HPDE6-E6E7 (cell line): ENCODE measurements around the gene FYN.
A peak's percentile ranks its signal among the peaks of the same experiment; 100 is the strongest.

Source experiments
- DNase-seq: peaks from one replicate; pipeline ENCODE4 v3.0.0; 2011; ENCODE audit warnings: missing footprints; ENCODE audit errors: extremely low spot score

Gene FYN

DNA sequence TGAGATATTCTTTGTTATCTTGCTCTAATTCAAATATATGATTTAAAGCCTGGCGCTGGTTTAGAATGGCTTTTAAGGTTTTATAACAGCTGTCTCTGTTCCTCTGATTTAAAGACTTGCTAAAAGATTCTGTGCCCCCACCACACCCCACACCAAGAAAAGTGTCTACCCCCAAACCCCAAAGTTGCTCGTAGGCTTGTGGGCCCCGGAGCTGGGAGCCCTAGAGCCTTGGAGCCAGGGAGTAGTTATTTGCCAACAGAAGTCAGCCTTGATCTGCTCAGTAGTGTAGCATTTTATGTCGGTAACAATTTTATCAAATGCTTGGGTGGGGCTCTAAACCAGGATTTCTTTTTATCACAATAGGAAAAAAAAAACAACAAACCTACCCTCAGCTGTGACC is 162.3 kb downstream of the FYN start:
- DNase-seq = no peak

DNA sequence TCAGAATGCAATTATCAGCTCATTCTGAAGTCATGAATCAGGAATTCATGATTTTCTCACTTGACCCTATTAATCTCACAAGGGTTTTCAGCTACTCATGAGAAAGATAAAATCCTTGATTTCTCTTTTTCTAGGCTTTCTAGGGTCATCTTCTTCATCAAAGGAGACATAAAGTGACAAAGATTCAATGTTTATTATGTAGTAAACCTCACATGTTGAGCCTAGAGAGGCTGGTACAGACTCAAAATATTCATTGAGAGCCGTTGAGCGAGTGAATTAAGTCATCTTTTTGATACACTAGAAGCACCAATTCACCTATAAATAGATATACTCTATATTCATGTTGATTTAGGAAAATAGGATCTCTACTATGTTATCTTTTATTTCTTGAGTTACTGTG is 162.8 kb downstream of the FYN start:
- no peak for DNase-seq

DNA sequence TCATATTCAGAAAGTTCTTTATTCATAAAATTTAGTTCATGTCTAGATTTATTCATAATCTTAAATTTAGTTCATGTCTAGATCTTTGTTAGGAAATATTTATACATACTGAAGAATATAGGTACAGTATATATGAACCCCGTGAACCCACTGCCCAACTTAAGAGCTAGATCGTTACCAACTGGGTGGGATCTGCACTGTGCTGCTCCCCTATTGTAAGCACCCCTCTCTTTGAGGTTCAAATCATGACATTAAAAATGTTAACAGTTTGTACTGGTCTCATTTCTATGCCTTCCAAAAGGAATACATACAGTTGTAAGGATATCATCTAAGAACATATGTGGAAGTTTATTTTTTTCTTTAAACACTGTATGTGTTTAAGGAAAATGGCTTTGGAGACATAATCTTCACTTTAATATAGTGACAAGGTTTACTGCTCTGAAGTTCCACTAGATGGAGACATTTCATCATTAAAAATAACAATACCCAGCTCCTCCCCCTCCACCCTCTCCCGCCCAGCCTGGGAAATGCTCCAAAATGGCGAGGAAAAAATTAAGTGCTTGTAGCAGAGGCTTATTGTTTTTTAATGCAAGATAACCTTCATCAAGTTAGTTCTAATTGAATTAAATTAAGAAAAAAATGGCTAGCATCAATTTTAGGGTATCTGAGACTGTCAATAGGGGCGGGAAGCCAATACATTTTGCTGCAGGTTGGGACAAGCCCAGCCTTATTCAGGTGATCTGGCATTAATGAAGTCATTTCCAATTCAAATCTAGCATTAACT is 163.4 kb downstream of the FYN start:
- DNase-seq = peak; percentile 54

DNA sequence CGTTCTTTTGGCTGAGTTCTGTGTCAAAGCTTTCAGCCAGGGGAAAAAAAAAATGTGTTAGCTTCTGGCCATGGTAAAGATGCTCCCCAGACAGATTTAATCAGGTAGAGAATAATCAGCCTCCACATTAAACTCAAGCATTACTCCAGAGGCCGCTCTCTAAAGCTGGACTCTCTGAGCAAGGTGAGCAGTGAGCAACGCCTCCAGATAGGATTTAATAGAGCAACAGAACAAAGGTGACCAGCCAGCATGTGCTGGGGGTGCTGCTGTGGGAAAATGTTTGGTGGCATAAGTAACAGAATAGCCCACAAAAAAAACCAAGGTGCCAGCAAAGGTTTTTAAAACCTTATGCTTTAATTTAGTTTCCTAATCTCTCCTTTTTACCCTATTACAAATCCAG is 164.1 kb downstream of the FYN start:
- DNase-seq = no peak

DNA sequence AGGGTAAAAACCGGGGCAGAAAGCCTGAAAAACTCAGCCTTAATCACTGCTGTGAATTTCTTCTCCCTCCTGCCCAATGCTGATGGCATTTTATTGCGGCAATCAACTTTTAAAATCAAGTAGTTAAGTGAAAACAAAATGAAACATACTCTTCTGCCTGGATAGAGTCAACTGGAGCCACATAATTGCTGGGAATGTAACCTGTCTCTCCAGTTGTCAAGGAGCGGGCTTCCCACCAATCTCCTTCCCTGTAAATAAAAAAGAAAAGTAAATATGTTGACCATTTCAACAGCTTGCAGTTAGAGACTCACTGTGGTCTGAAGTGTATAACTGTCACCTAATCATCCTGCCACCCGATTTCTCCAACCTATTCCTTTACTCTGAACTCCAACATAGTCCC is 165.5 kb downstream of the FYN start:
- DNase-seq = no peak

DNA sequence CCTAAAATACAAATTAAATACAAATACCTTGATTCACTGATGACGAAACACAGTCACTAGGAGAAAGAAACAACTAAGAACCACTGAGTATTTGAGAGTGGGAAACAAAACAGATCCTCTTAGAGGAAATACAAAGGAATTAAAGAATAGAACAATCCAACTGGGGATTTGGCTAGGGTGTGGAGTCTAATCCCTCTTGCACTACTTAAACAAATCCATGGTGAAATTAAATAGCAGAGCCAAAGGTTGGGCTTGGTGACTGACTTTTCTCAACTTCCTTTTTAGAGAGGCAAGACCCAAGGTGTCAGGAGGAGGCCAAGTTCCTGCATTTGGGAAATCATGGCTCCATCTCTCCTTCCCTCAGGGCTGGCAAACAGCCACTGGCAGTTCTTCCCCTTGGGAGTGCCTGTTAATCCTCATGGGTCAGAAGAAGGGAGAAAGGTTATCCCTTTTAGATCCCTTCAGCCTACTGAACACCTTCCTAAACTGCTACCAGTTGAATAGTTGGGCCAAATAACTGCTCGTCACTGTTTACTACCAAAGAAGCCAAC is 166.3 kb downstream of the FYN start:
- no peak for DNase-seq

DNA sequence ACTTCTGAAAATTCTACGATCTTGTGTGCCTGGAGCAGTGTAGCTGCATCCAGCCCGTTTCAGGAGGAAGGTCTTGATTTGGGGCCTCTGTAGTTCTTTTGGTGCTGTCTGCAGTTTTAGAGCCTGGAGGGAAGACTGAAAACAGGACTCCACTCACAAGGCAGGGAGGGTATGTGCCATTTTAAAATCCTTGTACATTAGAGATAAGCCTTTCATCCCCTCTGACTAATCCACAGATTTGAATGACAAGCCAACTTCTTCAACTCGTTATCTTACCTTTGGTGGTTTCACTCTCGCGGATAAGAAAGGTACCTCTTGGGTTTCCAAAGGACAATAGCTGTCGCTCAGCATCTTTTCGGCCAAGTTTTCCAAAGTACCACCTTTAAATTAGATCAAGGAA is 169.5 kb downstream of the FYN start:
- DNase-seq = no peak

DNA sequence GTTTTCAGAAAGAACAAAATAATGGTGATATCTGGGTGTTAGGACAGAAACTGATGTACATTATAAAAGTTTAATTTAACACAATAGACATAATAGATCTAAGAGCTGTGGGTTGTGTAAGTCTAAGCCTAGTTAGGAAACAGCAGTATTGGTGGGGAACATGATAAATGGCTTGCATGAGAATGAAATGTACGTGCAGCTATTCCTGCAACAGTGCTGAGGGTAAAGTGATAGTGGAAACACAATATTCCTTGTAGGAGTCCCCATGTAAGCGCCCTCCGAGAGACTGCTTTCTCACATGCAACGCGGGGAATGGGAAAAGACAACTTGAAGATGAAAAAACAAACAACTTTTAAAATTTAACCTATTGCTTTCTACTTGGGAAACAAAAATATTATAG is 171.0 kb downstream of the FYN start:
- DNase-seq = no peak

DNA sequence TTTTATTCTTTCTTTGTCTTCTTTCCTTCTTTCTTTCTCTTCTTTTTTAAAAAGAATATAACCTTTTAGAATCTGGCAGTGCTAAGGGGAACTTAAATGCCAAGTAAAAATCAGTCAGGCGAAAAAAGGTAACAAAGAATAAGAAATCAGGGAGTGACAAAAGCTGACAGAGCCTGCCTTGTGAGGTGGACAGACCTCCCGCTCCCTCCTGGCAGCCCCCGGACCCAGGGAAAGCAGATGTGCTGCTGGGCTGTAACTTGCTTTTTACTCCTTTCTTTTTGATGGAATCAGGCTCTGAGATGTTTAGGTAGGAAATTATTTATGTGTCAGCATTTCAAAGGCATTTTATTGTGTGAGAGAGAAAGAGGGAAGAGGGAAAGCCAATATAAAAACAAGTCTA is 172.1 kb downstream of the FYN start:
- no peak for DNase-seq

DNA sequence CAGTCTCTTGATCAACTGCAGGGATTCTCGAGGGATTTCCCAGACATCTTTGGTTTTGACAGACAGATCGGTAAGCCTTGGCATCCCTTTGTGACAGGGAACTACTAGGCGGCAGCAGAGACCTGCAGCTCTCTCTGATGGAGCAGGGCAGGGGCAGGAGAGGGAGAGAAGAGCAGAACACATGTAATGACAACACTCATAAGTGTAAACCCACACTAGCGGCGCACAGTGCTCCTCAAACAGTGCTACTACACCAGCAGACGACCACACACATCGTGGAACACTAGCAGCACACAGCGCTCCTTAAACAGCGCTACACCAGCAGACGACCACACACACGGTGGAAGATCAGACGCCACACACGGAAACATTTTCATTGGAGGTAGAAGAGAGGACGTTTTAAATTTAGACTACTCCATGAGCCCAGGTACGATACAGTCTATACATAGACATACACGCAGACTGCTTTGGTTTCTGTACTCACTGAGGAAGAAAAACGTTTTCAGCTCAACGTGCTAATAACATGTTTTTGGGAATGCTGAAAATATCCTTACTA is 173.0 kb downstream of the FYN start:
- DNase-seq = no peak

DNA sequence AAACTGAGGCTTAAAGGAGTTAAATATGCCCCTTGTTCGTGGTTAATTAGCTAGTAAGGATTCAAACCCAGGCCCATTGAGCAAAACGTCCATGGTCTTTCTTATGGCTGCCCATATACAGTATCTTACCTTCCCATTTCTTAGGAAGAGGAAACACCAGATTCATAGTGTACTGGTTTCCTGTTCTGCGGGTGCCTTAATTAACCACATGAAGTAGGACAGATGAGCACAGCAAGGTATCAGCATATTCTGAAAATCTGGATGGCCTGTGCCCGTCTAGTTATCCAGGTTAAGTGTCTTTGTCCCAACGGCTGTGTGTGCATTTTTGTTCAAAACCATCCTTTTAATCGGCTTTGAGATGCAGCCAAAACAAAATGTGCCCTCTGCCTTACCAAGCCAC is 174.1 kb downstream of the FYN start:
- DNase-seq = no peak

DNA sequence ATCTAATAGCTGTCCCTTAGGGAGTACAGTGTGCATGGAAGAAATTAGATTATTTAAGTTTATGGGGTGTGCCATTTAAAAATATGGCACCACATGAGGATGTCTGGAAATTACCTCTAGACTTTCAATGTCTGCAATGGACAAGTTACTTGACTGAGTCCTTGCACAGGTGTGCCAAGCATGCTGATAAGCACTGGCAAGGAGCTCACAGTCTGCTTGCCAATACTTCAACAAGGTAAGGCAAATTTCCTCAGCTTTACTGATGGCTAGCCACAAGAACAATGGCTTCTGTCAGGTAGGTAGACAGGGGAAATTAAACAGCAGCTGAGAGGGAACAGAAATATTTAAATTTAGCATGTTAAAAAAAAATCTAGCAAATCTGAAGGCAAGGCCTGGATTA is 176.4 kb downstream of the FYN start:
- DNase-seq = no peak

DNA sequence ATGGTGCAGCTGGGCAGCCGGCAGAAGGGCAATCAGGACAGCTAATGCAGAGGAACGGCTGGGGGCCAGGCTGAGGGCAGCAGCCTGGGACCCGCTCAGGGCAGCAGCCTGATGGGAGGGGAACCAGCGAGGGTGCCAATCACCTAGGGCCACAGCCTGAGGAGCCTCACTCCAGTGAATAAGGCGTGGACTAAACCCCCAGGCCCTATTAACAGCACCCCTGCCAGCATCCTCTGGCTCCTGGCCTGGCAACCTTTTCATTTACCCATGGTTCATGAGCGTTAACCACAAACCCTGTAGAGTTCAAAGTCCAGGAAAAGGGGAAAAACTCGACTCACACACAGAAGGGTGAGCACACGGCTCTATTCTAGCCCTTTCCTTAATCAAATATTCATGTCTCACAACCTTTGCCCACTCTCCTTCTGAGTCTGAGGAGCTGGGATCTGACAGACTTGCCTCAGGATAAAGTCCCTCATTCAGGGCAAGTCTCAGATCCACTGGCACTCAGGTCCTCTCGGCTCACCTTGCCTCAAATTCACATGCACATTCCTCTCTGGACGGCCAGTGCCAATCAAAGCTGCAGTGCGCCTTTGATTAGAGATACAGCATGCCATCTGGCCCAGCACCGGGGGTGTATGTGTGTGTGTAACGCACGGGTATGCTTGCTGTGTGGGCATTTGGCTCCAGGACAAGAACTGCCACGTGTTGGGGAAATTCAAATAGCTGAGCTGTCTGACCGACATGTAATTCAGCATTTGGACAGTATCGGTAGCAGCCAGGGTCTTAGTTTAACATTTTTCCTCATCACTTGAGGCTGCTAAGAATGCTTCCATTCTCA is 180.7 kb downstream of the FYN start:
- DNase-seq = no peak

DNA sequence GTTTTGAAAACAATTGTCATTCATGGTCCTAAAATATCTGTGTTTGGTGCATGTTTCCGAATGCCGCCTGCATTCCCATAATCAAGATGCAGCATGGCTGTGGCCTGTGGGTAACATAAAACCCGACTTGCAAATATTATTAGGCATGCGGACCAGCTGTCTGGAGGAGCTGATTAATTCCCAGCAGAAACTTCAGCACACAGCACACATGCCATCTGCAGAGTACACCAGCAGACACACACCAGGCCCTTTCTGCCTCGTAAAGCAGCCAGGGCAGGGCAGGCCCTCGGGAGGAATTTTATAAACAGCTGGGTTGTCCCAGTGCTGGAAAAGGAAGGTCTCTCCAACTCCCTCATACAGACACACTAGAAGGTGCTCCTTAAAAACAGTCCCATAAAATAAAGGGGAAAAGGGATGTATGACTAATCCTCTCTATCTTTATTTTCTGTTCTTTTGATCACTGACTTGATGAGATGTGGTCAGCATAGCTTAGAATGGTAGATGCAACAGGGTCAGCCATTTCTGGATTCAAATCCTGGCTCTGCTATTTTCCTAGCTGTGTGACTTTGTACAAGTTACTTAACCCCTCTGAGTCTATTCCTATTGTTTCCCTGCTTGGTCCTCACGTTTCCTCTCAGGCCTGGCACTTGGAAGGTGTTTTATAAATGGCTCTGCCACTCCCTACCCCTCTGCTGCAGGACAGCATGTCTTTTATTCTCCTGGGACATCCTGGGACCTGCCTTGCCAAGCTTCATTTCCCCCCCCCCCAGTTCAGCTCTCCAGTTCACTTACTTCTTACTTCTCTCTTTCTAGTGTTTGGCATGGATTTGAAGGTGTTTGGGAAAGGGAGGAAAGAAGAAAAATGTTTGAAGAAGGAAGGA is 181.7 kb downstream of the FYN start:
- no peak for DNase-seq

DNA sequence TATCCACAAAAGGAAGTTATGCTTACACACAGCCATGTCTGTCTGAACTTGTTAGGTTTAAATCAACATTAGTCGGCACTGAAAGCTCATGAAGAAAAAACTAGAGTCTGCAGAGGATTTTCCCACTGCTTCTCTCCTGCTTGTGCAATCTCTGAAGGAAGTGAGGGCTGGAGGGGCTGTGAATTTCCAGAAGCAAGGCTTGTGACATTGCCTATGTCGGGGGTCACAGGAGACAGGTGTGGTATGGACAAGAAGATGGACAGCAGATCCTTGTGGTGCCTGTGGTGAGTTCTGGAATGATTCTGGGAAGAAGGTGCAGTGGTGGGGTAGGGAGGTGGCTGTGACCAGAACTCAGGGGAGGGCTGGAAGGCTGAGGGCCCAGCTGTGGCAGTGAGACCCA is 183.3 kb downstream of the FYN start:
- DNase-seq = no peak

DNA sequence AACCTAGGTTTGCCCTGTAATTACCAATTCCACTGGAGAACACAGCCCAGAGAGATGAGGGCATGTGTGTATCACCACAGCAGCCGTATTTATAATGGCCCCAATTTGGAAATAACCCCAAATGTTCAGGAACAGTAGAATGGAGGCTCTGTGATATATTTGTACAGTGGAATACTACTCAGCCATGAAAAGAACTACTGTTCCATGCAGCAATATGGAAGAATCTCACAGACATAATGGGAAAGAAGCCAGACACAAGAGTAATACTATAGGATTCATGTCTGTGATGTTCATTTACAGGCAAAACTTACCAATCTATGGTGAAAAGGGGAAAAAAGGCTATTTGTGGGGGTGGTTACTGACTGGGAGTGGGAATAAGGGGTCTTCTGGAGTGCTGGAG is 183.8 kb downstream of the FYN start:
- DNase-seq = no peak

DNA sequence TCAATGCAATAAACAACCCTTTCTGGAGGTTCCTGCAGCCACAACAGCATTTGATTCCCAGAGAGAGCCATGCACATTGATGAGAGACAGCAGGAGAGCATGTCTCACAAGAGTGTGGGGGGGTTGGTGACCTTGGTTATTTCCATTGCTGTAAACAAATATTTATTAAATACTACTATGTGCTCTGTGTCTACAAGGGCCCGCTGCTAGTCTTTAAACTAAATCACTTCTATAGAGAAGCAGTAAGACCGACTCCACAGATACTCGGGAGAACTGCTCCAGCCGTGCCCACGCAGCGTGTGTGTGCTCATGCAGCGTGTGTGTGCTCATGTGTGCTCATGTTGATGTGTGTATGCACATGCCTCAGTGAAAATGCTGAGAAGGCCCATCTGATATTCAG is 184.9 kb downstream of the FYN start:
- no peak for DNase-seq

DNA sequence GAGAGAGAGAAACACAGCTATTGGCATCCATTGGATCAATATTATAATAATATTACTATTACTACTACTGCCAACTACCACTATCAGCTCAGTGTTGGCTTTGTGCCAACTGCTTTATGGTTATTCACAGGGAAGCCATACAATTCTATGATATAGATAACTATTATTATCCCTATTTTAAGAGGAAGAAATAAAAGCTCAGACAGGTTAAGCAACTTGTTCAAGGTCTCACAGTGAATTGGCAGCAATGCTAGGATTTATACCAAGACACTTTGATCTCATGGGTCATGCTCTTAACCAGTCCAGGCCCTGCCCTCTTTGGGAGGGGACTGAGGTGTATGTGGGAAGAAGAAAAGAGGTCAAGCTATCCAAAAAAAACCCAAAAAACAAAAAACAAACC is 185.6 kb downstream of the FYN start:
- no peak for DNase-seq

DNA sequence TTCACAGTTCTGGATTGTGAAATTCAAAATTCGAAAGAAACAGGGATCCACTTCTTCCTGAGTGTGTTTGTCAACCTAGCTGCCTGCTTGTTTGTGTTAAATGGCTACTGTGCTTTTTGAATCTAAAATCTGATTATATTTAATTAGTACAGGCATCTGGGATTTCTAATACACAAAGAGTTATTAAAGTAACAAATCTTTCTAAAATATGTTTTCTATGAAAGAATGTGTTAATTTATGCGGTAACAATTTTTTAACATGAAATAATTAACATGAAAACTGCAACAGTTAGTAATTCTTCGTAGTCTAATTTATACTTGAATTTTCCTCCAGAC is 186.4 kb downstream of the FYN start:
- no peak for DNase-seq

DNA sequence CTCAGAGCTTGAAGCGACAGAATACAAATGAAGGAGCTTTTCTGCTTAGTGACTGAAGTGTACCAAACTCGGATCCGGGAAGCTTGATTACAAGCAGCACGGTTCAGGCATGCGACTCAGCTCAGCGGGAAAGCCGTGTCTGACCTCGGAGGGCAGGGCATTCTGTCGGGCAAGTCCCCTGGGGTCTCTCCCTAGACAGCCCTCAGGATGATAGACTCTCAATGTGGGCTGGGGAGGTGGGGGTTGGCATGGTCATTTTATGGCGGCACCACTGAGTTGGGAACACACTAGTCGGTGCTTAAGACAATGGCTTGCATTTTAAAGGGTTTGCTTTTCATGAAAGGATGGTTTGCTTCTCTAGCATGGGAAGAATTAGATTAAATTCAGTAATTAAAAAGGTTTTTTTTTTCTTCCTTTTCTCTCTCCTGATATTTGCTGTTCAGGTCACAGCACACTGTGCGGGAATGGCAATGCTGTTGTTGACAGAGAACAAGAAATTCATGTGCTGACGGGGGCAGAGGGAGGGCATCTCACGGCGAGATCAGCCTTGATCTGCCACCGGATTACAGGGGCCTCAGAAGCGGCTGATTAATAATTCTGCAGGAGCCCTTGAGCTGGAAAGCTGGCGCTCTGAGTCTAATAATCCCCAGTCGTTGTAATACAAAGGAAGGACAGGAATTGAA is 186.9 kb downstream of the FYN start:
- no peak for DNase-seq

DNA sequence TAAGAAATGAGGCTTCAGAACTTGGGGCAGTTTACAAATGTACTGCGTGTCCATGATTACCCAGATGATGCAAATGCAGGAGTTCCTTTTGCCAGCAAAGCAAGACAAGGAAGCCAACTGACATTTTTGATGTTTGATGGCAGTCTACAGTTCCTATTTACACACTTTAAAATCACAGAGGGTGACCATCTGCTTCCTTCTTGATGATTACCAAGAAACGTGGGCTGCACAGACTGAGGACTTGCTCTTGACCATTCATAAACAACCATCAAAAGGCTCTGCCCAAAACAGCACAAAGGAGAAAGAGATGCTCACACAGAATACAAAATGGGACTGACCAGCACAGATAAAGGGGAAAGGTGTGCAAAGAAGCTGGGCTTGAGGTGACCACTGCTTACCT is 187.7 kb downstream of the FYN start:
- DNase-seq = no peak
